Head of caudate nucleus (tissue), 42 donors: ENCODE measurements around the gene AMN1.
"Not testable (repeated sequence)": the region's sequence is repeated elsewhere in the genome, so short reads cannot be mapped to it uniquely, and the experiment has no call there.

Source experiments
- DNase-seq, 42 donors: peaks; one replicate each; pipeline versions ENCODE4 v3.0.0 to v3.0.0-alpha.2; 2020 to 2021; ENCODE audit warnings: mixed read lengths in 7 of 42
- intact Hi-C: fragments of 100-400 bp; cut with DNase I; formaldehyde crosslinking; loops from one replicate; pipeline ENCODE4 v1.15.0; 2022

Gene AMN1

DNA sequence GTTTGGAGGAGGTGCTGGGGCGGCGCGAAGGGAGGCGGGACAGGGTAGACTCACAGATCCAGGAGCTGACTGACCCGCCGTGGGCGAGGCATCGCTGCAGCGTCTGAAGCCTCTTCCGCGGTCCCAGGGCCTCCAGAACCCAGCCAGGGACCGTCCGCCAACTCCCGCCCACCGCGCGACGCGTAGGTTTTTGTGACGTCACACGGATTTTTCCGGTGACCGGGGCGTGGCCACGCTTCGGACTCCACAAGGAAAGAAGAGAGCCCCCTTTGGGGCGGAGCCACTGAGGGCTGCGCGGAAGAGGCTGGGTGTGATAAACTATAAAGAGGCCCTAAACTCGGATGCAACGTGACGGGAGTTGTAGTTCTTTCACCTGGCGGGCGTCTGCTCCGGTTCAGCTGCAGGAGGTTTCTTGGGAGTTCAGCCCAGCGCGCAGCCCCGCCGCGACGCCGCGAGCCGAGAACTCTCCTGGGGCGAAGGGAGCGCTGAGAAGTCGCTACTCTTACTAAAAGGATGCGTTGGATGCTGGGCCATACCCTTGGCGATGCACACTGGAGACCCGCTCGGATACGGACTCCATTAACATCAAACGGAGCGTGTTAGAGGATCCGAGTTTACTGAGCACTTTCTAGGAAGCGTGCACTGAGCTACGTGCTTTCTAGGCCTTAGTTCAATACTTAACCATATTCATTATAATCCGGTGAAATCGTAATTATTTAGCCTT, at the start of gene AMN1:
TSS of gene AMN1 (minus strand) at position 105 of the 724 bp plus-strand sequence. CDS start at position 92, 13 bp downstream.
- peak; percentile 96 to 99 (median 98) for DNase-seq
- intact Hi-C loops, result loop anchor here (2.0 to 5.0 kb wide), 2 partner anchors 70 to 373 kb away; partner anchors contain the start of gene ETFBKMT

DNA sequence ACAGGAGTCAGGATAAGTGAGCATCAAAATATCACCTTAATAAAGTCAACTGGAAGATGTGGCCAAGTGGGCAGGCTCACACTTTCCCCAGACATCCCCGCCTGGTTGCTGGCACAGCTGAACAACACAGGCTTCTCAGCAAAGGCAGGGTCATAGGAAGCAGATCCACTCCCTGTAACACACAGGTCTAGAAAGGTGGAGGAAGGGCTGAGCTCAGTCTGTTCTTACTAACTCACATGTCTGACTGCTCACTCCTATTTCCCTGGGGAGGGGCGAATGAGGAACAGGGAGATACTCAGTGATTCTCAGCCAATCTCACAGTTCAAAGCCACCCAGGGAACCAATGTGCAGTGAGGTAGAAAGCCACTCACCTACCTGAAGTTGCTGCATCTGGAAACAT, 45.0 kb upstream of the AMN1 start:
- intact Hi-C loops, result no loop called here

DNA sequence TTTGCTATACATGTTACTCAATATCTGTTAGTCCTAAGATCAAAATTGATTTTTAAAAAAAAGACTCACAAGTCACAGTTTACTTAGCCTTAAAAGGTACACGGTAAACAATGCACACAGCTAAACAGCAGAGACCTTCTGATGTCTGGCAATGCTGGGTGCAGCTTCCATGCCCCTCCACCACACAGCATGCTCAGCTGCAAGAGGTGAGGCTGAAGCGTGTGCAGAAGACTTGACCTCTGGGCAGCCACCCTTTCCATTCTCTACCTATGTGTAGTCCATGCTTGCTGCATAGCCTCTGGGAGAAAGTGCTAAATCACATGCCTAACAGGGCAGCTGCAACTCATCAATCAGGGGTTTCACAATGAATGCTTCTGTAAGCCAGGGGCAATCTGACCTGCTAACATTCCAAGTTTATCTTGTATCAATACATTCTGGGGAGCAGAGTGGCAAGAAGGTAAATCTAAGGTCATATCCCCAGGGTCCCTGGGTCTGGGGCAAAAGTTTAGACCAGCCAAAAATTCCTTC, 44.5 kb upstream of the AMN1 start:
- DNase-seq, result no peak

More for the DNA sequence above, 45.0 kb upstream of the AMN1 start:
- no peak for DNase-seq

DNA sequence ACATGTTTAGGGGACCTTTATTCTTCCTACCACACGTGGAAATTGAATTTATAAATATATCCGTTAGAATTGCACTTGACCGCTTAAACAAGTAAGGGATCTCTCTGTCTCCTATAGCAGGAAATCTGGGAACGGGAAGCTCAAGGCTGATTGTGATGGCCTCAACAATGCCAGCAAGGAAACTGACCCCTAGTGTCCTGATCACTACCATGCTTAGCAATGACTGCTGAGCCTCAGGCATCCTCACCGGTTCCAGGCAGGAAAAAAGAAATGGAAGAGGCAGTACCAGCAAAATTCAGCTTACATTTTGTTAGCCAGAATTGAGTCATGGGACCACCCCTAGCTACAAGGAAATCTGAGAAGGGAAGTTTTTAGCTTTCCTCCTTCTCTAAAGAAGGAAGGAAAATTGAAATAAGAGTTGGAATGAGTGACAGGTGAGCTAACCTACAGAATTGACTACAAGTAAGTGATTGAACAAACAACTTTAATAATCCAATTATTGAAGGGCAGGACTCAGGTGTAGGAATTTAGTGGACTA, 43.9 kb upstream of the AMN1 start:
- intact Hi-C loops, result no loop called here

More for the DNA sequence above, 44.5 kb upstream of the AMN1 start:
- intact Hi-C loops, result no loop called here

DNA sequence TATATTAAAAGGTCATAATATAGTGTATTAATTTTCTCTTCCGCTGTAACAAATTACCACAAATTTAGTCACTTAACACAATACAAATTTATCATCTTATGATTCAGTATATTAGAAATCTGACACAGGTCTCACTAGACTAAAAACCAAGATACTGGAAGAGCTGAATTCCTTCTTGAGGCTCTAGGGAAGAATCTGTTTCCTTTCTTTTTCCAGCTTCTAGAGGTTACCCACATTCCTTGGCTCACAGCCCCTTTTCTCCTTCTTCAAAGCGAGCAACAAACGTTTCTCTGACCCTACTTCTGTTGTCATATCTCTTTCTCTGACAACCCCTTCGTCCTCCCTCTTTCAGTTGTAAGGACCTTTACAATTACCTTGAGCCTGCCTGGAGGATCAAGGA, 43.4 kb upstream of the AMN1 start:
- DNase-seq, result no peak
- intact Hi-C loops, result no loop called here

More for the DNA sequence above, 43.9 kb upstream of the AMN1 start:
- no peak for DNase-seq

DNA sequence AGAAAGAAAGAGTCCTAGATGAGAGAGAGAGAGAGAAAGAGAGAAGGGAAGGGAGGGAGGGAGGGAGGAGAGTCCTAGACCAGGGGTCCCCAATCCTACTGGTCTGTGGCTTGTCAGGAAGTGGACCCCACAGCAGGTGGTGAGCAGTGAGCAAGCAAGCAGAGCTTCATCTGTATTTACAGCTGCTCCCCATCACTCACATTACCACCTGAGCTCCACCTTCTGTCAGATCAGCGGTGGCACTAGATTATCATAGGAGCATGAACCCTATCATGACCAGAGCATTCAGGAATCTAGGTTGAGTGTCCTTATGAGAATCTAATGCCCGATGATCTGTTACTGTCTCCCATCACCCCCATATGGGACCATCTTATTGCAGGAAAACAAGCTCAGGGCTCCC, 39.2 kb upstream of the AMN1 start:
- intact Hi-C loops, result no loop called here
- no peak for DNase-seq

DNA sequence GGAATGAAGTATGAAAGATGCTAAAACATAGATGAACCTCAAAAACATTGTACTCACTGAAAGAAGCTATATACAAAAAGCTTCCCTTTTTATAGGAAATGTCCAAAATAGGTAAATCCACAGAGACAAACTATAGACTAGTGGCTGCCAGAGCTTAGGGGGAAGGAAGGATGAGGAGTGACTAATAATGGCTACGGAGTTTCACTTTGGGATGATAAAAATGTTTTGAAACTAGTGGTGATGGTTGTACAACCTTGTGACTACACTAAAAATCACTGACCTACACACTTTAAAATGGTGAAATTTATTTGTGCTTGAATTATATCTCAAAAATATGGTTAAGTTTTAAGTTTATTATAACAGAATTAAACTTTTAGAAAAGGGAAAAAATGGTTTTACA, 37.1 kb upstream of the AMN1 start:
- intact Hi-C loops, result no loop called here
- DNase-seq, result no peak

DNA sequence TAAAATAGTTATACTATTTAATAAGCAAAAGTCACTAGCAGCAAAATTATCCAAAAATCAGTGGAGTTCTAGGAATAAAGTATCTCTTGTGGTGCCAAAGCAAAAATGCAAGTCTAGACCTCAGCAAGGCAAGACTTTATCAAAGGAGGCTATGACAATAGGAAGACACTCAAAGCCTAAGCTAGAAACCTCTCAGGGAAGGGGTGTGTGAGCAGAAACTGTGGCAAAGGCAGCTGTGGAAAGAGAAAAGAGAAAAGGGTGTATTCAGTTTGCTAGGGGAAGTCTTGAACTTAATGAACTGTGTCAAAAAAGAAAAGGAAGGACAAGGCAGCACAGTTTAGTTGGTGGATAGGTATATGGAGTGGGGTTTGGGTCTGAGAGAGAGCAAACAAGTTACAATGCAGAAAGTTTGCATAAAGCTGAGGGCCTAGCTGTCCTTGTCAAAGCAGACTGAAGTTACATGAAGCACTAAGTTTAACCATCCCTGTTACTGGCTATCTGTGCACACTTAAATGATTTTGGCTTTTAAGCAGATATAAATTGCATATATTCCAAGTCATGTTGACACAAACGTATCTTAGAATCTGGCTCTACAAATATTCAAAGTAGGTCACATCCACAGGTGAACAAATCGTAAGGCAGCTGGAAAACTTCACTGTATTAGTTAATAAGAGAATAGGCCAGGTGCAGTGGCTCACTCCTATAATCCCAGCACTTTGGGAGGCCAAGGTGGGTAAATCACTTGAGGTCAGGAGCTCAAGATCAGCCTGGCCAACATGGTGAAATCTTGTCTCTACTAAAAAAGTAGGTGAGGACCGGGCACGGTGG, 31.0 kb upstream of the AMN1 start:
- intact Hi-C loops, result no loop called here
- peak in 1 of 42 donors; percentile 4 for DNase-seq

DNA sequence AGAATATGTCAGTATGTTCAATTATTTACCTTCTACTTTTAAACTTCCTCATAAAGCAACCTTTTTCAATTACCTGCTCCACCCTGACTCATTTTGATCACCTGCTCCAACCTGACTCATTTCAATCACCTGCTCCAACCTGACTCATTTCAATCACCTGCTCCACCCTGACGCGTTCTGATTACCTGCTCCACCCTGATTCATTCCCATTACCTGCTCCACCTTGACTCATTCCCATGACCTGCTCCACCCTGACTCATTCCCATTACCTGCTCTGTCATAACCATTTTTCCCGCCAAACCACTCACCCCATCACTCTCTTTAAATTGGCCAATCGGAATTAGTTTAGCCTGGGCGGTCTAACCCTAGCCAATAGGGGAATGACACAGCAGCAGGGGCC, 29.5 kb upstream of the AMN1 start:
- intact Hi-C loops, DNase-seq: not testable (repeated sequence)

DNA sequence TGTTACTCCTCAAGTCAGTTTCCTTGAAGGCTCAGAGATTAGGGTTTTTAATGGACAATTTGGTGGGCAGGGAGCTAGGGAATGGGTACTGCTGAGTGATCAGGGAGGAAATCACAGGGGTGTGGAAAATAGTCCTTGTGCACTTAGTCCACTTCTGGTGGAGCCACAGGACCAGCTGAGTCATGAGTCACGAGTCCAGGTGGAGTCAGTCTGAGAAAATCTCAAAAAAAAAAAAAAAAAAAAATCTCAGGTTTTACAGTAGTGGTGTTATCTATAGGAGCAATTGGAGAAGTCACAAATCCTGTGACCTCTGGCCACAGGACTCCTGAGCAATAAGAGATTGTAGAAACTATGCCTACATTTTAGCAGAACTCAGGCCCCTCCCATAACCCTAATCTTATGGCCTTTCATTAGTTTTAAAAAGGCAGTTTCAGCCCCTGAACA, 28.2 kb upstream of the AMN1 start:
- intact Hi-C loops, result no loop called here

DNA sequence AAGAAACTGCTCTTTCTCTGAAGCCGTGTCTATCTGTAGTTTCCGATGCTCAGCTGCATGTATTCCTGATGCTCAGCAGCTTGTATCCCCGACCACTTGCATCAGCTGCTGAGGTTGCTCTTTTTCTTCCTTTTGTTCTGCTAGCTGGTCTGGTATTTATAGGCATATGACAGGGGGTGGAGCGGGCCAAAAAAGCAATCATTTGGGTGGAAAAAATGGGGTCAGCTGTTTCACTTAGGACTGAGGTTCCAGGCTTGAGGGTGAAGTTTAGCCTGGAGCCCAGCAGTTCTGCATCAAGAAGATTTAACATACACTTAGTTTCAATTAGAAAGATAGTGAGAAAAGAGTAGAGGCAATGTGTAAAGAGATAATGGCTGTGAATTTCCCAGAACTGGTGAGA, 23.6 kb upstream of the AMN1 start:
- intact Hi-C loops, result no loop called here
- DNase-seq, result peak in 5 of 42 donors; percentile 8 to 45 (median 21)

More for the DNA sequence above, 28.2 kb upstream of the AMN1 start:
- peak in 1 of 42 donors; percentile 39 for DNase-seq

DNA sequence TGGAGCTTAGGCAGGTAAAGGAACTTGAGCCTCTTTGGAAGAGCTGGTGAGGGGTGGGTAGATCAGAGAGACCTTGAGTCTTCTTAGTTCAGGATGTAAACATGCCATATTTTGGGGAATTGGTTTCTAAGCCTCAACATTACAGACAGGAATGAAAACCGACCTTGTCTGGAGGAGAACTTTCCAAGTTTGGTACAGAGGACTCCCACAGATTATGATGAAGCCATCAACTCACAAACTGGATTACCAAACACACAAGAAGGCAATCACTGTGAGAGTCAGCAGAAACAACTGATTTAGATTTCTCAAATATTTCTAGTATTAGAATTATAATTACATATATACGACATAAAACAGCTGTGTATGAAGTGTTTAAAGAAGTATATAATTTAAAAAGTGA, 22.3 kb upstream of the AMN1 start:
- no peak for DNase-seq
- intact Hi-C loops, result no loop called here

DNA sequence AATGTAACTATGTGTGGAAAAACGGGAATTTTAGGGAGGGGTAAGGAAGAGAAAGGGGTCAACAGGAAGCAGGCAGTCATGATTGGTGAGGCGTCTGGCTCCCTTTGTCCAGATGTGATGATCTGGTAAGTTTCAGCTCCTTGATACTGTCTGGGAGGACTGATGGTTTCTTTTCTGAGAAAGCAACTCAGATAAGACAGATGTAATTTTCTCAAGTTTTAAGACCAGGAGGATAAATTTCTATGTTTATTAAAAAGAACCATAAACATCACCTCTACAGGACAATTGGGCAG, 21.9 kb upstream of the AMN1 start:
- DNase-seq, result peak in 1 of 42 donors; percentile 21
- intact Hi-C loops, result no loop called here

DNA sequence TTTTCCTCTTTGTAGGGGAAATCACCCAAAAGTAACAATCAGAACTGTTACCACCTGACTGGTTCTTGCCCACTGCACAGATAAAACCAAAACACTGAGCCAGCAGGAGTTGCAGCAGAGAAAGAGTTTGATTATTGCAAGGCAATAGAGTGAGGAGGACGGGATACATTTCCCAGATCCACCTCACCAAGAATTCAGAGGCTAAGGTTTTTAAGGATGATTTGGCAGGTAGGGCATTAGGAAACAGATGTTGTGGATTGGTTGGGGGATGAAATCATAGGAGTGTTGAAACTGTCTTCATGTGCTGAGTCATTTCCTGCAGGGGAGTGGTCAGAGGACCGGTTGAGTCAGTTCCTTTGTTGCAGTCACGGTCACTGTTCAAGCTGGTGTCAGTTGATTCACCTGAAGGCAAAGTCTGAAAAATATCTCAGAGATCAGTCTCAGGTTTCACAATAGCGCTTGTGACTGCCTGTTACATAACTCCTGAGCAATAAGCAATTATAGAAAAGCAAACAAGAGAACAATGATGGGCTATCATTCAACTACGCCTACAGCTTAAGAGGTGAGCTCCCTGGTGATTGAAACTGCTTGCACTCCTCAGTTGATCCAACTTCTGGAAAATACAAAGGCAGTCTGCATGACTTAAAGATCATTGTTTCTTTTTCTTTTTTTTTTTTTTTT, 20.3 kb upstream of the AMN1 start:
- peak in 28 of 42 donors; percentile 7 to 72 (median 35) for DNase-seq
- intact Hi-C loops, result no loop called here

DNA sequence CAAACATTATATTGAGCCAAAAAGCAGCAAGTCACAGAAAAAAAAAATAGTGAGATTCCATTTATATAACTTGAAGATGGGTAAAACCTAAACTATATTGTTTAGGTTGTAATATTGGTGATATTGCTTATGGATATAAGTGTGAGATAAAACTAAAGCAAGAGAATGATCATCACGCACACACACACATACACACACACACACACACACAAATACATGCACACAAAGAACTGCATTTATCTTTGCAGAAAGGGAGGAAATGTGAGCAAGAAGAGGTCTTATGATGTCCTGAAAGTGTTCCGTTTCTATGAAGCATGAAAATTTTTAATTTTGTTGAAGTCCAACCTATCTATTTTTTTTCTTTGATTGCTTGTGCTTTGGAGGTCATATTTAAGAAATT, 16.4 kb upstream of the AMN1 start:
- DNase-seq, result no peak
- intact Hi-C loops, result no loop called here

DNA sequence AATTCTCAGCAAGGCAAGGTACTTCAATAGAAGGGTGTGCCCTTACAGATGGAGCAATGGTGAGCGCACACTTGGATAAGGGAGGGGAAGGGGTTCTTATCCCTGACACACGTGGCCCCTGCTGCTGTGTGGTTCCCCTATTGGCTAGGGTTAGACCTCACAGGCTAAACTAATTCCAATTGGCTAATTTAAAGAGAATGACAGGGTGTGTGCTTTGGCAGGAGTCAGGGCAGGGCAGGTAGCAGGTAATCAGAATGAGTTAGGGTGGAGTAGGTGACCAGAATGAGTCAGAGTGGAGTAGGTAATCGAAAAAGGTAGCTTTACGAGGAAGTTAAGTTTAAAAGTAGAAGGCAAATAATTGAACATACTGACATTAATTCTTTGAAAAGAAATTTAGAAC, 15.5 kb upstream of the AMN1 start:
- intact Hi-C loops, DNase-seq: not testable (repeated sequence)

DNA sequence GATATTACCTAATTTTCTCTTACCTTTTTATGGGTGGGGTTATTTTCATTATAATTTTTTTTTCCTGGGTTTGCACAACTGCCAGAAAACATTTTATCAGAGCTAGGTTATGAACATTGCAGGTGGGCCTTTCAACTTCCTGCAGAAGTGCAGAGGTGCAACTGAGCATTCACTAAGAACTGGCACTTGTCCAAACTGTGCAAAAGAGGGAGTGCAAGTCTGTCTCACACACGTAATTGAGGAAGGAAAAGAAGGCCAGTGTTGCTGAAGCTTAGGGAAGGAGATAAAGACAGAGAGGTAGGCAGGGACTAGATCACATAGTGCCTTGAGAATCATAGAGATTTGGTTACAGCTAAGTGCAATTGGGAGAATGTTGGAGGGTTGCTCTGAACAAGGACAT, 14.1 kb upstream of the AMN1 start:
- intact Hi-C loops, result no loop called here

DNA sequence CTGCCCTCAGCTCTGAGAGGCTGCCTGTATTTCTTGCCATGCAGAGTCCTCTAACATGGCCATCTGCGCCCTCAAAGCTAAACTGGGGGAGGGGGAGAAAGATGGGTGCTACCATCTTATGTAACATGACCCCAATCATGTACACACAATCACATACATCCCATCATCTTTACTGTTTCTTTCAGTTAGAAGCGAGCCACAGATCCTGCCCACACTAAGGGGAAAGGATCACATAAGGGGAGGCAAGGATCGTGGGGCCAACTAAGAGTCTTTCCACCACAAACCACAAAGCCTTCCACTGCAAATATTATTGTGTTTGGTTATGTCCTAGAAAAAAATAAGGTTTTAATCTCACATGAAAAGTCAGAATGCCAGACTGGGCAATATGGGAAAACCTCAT, 11.8 kb upstream of the AMN1 start:
- no peak for DNase-seq
- intact Hi-C loops, result no loop called here

More for the DNA sequence above, 14.1 kb upstream of the AMN1 start:
- DNase-seq, result no peak

DNA sequence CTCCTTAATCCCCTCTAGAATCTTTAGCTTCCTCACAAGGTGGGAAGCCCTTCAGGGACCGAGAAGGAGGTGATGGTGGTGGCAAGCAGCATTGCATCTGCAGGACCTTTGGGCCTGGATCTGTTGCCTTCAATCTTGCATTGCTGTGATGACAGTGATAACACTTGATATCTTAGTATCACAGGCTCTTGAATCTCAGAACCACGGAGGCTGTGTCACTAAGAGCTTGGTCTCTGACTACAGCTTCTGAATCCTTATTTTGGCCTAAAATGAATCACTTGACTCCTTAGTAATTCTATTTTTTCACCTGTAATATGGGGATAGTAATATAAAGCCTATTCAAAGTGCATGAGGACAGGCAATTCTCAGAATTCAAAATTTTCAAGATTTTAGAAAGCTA, 8.9 kb upstream of the AMN1 start:
- no peak for DNase-seq
- intact Hi-C loops, result no loop called here
